Hippocampal formation (tissue), 2 donors: ENCODE data around the gene CDCA5.
"Not testable (repeated sequence)": the region's sequence is repeated elsewhere in the genome, so short reads cannot be mapped to it uniquely, and the experiment has no call there.

Experiments used
- DNase-seq, 2 donors: peaks; one replicate each; lab custom pipeline; 2025; lab: John Stamatoyannopoulos, UW

CDCA5 gene

DNA sequence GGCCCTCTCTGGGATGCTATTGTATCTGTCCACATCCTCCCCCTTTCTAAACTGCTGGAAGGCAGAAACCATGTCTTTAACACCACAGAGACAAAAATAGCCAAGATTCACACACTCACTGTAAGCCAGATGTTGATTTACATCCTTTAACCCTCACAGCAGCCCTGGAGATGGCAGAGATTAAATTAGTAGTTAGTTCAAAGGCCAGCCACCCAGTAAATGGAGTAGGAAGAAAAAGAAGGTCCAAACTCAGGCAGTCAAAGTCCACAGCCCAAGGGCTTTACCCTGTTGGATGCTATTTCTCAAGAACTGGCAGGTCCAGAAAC, 35.8 kb upstream of the CDCA5 start:
- DNase-seq = no peak

DNA sequence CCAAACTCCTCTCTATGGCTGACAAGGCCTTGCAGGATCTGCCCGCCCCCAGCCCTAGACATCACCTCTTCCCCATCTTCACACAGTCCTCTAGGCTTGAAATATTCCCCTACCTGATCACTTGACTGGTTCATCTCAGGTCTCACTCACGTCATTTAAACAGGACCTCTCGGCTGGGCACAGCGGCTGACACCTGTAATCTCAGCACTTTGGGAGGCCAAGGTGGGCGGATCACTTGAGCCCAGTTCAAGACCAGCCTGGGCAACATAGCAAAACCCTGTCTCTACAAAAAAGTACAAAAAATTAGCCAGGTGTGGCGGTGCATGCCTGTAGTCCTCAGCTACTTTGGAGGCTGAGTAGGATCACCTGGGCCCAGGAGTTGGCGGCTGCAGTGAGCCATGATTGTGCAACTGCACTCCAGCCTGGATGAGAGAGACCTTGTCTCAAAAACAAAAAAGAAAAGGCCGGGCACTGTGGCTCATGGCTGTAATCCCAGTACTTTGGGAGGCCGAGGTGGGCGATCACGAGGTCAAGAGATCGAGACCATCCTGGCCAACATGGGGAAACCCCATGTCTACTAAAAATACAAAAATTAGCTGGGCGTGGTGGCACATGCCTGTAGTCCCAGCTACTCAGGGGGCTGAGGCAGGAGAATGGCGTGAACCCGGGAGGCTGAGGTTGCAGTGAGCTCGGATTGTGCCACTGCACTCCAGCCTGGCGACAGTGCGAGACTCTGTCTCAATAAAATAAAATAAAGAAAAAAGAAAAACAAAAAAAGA, 35.2 kb upstream of the CDCA5 start:
- DNase-seq = not testable (repeated sequence)

DNA sequence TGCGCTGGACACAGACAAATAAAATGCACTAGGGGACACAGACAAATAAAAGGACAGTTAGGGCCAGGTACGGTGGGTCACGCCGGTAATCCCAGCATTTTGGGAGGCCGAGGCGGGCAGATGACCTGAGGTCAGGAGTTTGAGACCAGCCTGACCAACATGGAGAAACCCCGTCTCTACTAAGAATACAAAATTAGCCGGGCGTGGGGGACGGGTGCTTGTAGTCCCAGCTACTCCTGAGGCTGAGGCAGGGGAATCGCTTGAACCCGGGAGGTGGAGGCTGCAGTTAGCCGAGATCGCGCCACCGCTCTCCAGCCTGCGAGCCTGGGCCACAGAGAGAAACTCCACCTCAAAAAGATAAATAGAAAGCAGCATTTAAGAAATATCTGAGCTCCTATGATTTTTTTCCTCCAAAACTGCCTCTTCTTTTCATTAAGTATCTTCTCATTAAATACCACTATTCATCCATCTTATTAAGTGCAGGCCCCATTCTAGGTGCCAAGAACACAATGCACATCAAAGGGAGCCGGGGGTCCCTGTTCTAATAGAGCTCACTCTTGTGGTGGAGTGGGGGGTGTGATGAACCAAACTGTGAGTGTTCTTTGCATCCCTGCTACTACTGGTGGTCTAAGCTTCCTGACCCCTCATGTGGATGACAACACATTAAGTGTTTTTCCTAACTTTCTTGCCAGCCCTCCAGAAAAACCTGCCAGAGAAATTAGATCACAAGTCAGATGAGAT, 34.4 kb upstream of the CDCA5 start:
- no peak for DNase-seq

DNA sequence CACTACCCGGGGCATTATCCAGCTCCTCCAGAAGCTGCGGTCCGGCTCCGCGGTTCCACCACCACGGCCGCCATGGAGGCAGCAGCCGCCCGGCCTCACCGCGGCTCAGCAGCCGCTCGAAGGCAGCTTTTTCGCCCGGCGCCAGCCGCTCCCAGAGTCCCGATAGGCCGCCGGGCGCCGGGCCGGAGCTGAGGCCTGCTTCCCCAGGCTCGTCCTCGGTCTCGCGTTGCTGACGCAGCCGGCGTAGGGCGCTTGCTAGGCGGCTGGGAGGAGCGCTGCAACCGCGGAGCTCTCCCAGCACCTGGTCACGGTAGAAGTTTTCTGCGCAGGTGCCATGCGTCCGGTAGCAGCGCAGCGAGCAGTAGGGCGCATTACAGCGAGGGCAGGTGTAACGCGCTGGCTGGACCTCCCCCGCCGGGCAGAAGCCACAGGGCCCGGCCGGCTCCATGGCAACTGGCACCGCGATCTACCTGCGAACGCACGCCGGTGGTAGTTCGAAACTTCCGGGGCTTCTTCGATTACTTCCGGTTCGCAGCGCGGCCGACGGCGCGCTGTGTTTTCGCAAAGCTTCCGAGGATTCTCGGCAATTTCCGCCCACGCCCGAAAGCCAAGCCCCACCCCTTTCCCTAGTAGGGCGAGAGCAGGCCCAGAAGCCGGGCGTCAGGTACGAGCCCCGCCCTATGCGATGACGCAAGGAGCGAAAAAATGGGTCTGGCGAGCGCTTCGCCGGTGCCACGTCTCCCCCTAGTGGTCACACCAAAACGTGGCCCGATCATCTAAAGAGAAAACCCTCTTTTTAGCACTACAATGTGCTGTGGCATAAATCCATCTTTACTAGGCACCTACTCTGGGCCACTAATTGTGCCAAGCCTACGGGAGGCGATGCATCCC, 33.6 kb upstream of the CDCA5 start, which contains the start of gene ZNHIT2:
Gene ZNHIT2 (minus strand): TSS at position 496 of the 891 bp plus-strand sequence. CDS start 48 bp downstream, at position 448.
- peak; percentile 97 to 98 for DNase-seq

DNA sequence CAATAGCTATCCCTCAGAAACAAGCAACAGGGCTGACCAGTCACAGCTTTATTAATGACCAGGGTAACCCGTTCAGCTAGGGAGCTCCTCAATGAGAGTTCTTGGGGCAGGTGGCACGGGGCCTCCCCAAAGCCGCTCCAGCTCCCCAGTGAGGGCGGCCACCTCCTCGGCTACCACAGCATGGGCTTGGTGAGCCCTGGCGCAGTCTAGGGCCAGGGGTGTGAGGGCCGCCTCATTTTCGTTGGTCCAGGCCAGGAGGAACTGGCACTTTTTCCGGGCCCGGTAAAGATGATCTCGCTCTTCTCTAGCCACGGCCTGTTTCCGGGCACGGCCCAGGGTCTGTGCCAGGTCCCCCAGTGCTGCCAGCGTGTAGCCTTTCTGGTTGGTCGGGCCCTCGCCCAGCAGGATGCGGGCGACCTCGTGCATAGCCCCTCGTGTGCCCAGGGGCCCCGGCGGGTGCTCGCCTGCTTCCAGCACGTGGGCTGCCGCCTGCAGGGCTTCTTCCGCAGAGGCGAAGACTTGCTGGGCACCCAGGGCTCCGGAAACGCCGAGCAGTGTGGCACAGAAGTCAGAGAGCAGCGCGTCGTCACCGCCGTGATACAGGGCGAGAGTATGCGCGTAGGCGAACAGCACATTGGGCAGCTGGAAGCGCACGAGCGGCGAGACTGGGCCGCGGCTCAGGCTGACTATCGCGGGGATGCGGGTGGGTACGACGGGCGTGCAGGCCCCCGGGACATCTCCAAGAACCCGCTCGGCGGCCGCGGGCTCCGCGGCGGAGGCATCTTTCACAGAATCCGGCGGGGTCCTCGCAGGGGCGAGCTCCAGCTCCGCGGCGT, 32.7 kb upstream of the CDCA5 start:
- no peak for DNase-seq

DNA sequence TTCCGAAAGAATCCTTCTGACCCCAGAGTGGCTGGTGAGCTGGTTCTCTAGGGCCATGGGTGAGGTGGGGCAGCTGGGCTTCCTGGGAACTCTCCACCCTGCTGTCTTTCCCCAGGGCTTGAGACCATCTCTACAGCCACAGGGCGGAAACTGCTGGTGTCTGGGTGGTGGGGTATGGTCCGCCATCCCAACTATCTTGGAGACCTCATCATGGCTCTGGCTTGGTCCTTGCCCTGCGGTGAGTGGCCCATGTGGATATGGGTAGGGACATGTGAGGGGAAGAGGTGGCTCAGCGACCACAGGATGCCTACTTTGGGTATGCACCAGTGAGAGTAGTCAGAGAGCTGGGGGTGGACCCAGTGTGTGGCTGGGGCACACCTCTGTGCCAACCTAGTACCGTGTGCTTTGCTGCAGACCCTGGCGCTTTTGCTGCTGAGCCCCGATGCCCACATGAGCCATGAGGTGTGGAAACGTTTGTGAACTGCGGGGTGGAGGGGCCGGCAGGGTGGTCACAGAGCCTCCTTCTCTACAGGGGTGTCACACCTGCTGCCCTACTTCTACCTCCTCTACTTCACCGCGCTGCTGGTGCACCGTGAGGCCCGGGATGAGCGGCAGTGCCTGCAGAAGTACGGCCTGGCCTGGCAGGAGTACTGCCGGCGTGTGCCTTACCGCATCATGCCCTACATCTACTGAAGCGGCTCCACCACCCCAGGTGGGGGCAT, 31.7 kb upstream of the CDCA5 start:
- DNase-seq = no peak

DNA sequence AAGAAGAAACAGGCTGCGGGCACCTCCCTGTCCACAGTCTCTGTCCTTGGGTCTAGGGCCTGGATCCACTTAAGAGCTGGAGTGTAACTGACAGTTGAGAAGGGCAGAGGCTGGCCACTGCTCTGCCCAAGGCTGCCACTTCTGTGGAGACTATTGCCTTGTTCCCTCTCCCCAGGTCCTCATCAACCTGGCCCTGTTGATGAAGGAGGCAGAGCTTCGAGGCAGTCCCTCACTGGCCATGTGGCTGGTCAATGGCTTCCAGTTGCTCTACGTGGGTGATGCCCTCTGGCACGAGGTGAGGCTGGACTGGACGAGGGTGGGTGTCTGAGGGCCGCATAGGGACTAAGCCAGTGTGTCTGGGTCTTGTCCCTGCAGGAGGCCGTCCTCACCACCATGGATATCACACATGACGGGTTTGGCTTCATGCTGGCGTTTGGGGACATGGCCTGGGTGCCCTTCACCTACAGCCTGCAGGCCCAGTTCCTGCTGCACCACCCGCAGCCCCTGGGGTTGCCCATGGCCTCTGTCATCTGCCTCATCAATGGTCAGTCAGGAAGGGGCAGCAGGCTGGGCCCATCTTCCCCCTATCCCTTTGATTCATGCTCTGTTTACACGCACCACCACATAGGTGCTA, 30.8 kb upstream of the CDCA5 start:
- DNase-seq = no peak

DNA sequence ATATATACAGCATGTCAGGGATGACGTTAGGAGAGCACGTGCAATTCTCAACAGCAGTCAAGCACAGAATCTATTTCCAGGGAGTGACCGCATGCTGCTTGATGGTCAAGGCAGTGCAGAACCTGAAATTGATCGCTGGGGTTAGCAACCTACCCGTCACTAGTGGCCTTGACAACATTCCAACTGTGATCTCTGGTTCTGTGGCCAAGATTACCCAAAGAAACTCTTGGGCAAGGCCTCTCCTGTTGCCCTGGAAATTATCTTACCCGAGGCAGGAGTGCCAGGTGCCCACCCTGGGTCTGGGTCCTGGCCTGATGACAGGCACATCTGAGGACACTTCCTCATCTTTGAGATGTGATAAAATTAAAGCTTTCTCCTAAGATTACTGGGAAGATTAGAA, 30.0 kb upstream of the CDCA5 start:
- no peak for DNase-seq

DNA sequence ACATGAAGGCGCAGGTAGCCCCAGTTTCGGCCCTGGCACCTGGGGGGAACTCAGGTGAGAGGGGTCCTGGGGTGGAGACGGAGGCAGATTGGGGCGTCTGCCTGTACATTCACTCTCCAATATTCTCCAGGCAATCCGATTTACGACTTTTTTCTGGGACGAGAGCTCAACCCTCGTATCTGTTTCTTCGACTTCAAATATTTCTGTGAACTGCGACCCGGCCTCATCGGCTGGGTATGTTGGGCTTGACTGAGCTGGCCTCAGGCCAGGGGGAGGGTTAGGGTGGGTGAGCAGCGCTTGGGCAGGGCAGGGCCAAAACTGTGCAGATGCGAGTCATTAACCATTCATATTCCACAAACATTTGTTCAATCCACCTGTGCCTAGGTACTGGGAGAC, 29.5 kb upstream of the CDCA5 start:
- no peak for DNase-seq

DNA sequence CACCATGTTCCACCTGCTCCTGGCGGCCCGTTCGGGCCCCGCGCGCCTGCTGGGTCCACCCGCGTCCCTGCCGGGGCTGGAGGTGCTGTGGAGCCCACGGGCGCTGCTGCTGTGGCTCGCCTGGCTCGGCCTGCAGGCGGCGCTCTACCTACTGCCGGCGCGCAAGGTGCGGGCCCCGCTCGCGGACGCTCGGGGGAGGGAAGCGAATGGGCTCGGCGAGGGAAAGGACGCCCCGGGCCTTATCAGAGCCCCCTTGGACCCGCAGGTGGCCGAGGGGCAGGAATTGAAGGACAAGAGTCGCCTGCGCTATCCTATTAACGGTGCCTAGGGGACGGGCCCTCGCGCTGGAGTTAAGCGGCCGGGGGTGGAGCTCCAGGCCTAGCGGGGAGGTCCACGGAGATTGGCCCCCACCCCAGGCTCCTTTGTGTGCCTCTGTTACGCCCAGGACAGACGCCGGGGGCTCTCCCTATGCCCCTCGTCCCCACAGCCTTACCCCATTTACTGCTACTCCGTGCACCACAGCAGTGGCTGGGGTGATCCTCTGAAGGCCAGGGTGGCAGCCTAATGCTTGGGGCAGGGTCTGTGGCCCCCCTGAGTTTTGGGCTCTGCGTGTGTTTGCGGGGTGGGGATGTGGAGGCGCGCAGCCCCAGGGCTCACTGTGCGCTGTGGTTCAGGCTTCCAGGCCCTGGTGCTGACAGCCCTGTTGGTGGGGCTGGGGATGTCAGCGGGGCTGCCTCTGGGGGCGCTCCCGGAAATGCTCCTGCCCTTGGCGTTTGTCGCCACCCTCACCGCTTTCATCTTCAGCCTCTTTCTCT, 28.9 kb upstream of the CDCA5 start:
- DNase-seq = peak in 1 of 2 donors; percentile 56

DNA sequence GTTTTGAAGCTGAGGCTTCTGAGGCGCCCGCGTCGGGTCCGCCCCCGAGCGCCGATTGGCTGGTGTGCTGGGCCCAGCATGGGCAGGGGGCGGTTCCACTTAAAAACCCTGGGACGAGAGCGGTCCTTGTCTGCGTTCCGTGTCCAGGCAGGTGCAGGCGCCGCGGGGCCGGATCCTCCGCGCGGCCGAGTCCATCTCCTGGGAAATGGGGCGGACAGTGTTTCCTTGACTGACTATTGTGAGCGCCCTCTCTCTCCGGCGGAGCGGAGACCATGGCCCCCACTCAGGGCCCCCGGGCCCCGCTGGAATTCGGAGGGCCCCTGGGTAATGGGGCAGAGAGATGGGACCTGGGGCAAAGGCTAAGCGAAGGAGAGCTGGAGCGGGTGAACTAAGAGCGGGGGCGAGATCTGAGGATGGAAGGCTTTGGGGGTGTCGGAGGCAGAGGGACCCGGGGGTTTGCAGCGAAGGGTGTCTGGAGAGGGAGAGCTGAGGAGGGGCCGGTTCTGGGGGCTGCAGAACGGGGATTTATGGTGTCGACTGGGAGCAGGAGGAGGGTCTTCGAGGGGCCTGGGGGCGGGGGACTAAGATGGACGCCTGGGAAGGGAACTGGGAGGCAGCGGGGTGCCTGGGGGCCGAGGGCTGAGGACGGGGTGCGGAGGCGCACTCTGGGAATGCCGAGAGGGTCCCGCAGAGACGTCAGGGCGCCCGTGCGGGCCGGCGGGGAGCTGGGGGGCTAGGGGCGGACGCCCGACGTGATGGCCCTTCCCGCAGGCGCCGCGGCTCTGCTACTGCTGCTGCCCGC, 28.1 kb upstream of the CDCA5 start, which contains the start of gene TM7SF2:
Gene TM7SF2 (plus strand): TSS at position 129 of the 802 bp plus-strand sequence. CDS start 144 bp downstream, at position 273.
- DNase-seq = peak; percentile 96 to 97

DNA sequence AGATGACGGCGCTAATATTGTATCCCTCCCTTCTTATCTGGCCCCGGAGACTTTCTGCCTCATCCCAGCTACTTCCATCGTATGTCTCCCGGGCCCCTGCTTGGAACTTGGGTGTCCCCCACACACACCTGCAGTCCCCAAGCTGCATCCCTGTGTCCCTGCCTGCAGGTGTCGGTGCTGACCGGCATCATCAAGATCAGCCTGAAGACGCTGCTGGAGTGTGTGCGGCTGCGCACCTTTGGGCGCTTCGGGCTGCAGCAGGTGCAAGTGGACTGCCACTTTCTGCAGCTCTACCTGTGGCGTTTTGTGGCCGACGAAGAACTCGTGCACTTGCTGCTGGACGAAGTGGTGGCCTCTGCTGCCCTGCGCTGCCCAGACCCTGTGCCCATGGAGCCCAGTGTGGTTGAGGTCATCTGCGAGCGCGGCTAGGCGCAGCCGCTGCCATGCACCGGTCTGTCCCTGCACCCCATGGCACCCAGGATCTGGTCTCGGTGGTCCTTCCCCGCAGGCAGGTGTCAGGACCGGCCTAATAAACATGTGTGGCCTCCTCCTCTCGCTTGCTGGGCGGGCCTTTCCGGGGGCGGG, 27.4 kb upstream of the CDCA5 start:
- no peak for DNase-seq

DNA sequence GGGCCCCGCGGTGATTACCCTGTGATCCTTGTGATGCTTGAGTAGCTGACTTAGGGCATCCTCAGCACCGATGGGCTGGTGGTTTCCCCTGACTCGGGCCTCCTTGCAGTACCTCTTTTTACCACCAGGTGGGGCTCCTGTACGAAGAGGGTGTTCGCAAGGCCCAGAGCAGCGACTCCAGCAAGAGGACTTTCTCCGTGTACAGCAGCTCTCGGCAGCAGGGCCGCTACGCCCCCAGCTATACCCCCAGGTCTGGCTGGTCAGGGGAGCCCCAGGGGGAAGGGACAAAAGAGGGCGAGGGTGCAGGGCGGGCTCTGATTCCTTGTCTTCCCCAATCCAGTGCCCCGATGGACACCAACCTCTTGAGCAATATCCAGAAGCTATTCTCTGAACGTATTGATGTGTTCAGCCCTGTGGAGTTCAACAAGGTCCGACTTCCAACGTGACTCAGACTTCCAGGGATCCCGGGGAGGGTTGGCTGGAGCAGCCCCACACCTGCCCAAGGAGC, 26.6 kb upstream of the CDCA5 start:
- peak; percentile 80 to 86 for DNase-seq

DNA sequence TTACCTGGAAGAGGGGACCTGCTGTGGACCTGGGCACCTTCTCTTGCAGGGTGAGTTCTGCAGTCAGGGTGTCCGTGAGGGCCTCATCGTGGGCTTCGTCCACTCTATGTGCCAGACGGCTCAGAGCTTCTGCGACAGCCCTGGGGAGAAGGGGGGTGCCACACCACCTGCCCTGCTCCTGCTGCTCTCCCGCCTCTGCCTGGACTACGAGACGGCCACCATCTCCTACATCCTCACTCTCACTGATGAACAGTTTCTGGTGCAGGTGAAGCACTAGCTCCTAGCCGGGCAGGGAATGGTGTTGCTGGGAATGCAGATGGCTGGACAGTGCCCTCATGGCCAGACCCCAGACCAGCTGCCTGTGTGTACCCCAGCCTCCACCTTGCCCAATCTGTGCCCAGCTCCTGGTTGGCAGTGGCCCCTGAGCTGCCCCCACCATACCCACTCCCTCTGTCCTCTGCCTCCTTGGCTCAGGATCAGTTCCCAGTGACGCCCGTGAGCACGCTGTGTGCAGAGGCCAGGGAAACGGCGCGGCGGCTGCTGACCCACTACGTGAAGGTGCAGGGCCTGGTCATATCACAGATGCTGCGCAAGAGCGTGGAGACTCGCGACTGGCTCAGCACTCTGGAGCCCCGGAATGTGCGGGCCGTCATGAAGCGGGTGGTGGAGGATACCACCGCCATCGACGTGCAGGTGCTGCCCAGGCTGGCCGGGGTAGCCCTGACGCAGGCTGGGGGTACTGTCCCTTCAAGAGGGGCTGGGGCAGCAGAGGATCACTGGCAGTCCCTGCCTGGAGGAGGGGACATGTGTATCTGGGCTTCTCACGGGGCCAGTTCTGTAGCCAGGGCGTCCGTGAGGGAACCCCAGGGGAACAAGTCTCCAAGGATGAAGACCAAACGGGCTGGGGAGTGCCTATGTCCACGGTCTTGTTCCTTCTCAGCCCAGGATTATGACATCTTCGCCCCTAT, 25.7 kb upstream of the CDCA5 start:
- no peak for DNase-seq

DNA sequence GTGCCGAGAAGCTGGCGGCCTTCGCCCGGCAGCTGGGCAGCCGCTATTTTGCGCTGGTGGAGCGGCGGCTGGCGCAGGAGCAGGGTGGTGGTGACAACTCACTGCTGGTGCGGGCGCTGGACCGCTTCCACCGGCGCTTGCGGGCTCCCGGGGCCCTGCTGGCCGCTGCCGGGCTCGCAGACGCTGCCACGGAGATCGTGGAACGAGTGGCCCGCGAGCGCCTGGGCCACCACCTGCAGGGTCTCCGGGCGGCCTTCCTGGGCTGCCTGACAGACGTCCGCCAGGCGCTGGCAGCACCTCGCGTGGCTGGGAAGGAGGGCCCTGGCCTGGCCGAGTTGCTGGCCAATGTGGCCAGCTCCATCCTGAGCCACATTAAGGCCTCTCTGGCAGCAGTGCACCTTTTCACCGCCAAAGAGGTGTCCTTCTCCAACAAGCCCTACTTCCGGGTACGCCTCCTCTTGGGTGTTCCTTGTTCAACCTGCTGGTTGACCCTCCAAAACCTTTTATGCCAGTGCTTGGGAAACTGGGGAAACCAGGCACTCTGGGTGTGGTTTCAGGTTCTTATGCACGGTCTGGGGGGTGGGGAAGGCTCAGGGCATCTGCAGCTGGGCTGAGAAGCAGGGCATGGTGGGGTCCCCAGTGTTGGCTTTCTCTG, 24.8 kb upstream of the CDCA5 start:
- no peak for DNase-seq
